ENCODE measurements around the gene WDR86. TPM values are rescaled to one million over a fixed set of nuclear protein-coding genes. Genes with fewer than 3 reads are reported as not detected.

WDR86 gene
- total RNA-seq, 2 experiments from 2014 or later: 2.1 to 4.0 TPM

DNA sequence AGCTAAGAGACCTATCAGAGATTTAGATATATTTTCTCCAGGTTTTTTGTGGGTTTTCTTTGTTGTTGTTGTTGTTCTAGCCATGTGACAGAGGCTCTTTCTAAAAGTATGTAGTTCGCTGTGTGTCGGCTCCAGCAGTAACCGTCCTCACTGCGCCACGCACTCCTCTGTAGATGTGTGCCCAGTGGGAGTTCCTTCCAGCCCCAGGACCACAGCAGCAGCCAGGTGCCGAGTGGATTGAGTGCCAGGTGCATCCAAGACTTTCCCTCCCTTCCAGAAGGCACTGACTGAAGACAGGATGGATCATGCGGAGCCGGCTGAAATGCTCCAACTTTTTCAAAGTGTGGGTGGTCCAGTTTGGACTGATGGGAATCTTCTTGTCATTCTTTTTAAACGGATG, 31.8 kb downstream of the WDR86 start:
- POLR2A ChIA-PET: no interaction called here
- no peak for ATAC-seq (ENCODE audit: low read depth)
- Mint-ChIP-seq H3K4me3 (no peak overlapping the region), H3K9me3 (no peaks in the 10 kb centered on the region), H3K27me3 (peaks cover 12% of the 10 kb centered on the region), H3K36me3 (peaks cover 1% of the 10 kb centered on the region), H3K4me1 (peaks cover 10% of the 10 kb centered on the region), H3K27ac (no peak overlapping the region)
- no peak for DNase-seq

DNA sequence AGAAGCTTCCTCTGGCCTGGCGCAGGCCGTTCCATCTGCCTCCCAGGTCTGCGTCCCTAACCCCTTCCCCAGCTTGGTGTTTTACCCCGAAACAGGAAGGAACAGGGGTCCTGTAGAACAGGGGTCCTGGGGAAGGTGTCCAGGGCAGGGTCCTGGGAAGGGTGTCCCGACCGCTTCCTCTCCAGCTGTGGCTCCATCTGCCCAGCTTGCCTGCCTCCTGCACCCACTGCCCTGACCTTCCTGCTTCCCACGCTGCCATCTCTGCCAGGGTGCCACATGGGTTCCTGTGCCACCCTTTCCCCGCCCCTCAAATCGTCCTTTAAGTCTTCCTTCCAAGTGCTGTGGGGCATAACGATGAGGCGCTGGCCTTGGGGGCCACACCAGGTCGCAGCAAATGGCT, 32.4 kb downstream of the WDR86 start:
- ATAC-seq (ENCODE audit: low read depth): no peak
- Mint-ChIP-seq H3K27ac (no peak overlapping the region), H3K9me3 (no peaks in the 10 kb centered on the region), H3K4me3 (no peak overlapping the region), H3K36me3 (peaks cover 1% of the 10 kb centered on the region), H3K27me3 (peaks cover 6% of the 10 kb centered on the region), H3K4me1 (peaks cover 8% of the 10 kb centered on the region)
- POLR2A ChIA-PET: no interaction called here
- DNase-seq: no peak

DNA sequence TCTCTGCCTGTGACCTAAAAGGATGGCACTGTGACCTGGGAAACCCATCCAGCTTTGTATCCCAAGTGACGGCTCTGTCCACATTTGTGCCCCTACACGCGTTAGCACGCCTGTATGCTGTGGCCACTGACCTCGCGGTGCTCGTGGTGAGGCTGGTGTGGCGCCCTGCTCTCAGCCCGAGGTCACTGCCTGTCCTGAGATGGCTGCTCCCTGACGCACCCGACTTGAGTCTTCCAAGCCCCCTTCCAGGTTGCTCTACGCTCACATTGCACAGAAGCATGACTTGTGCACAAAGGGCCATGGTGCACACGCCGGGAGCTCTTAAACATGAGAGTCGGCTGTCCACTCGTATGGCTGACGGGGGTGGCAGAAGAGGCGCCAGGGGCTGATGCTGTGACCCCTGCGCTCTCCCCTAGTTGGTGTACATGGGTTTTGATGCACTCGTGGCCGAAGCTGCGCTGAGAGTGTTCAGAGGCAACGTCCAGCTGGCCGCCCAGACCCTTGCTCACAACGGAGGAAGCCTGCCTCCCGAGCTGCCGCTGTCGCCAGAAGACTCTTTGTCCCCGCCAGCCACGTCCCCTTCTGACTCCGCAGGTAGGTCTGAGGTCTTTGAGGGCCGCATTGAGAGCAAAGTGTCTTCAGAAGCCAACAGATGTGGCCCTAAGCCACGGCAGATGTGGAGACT, 33.5 kb downstream of the WDR86 start:
- H3K27ac Mint-ChIP-seq: no peak overlapping the region

DNA sequence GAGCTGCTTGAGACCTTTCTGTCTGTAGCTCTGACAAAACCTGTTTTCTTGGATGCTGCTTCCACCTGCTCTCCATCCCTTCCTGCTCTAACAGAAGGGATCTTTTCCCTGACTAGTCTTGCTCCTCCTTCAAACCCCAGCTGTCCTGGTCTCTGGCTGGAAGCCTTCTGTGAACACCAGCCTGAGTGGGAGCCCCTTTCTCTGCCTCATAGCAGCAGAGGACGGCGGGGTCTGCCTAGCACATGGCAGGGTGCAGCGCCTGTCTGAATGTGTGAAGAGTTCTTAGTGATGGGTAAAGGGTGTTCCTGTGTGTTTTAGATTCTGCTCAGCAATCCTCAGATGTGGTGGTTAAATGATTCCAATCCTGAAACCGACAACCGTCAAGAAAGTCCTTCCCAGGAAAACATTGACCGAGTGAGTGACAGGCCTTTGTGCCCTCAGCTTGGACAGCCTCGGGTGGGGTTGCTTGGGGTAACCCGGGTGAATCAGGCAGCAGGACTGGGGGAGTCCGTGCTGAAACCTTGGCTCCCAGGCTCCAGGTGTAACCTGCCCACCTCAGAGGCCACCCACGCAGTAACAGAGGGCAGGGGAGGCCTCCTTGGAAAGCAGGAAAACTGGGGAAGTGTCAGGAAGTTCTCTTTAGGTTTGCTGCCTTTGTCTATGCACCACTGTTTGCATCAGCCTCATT, 34.2 kb downstream of the WDR86 start:
- Mint-ChIP-seq H3K27ac (no peak overlapping the region), H3K4me1 (peaks cover 3% of the 10 kb centered on the region), H3K36me3 (peaks cover 5% of the 10 kb centered on the region), H3K4me3 (no peak overlapping the region), H3K27me3 (no peaks in the 10 kb centered on the region), H3K9me3 (no peaks in the 10 kb centered on the region)
- DNase-seq (no peak), ATAC-seq (ENCODE audit: low read depth) (no peak)
- POLR2A ChIA-PET: no interaction called here

More for the DNA sequence above, 33.5 kb downstream of the WDR86 start:
- no peak for DNase-seq
- Mint-ChIP-seq H3K27me3 (peaks cover 2% of the 10 kb centered on the region), H3K9me3 (no peaks in the 10 kb centered on the region), H3K4me1 (peaks cover 4% of the 10 kb centered on the region), H3K36me3 (peaks cover 1% of the 10 kb centered on the region), H3K4me3 (no peak overlapping the region)
- POLR2A ChIA-PET: interaction anchor here (0.6 kb wide), 1 partner anchor 61 kb away, joined by 3 read pairs; no protein-coding TSS in a partner anchor
- no peak for ATAC-seq (ENCODE audit: low read depth)

DNA sequence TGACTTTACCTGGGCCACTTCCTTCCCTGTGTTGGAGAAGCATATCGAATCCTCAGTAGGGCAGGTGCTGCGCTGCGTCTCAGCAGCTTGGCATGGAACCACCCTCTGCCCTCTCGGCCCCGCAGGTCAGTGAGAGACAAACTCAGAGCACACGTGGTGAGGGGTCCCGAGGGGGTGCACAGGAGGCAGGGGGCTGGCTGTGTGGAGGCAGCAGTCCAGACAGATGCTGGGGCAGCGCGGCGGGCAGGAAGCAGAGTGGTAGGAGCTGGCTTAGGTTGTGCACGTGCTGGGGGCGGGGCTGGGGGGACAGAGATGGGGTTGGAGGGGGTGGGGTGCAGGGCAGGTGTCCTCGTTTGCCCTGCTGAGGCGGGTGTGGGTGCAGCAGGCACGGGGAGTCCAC, 35.1 kb downstream of the WDR86 start:
- H3K27me3 Mint-ChIP-seq: no peaks in the 10 kb centered on the region
- no peak for DNase-seq
- POLR2A ChIA-PET: no interaction called here
- ATAC-seq (ENCODE audit: low read depth): no peak
- no peaks in the 10 kb centered on the region for H3K9me3 Mint-ChIP-seq
- H3K36me3 Mint-ChIP-seq: peaks cover 6% of the 10 kb centered on the region
- H3K4me1 Mint-ChIP-seq: peaks cover 4% of the 10 kb centered on the region
- H3K4me3 Mint-ChIP-seq: no peak overlapping the region
- no peak overlapping the region for H3K27ac Mint-ChIP-seq

DNA sequence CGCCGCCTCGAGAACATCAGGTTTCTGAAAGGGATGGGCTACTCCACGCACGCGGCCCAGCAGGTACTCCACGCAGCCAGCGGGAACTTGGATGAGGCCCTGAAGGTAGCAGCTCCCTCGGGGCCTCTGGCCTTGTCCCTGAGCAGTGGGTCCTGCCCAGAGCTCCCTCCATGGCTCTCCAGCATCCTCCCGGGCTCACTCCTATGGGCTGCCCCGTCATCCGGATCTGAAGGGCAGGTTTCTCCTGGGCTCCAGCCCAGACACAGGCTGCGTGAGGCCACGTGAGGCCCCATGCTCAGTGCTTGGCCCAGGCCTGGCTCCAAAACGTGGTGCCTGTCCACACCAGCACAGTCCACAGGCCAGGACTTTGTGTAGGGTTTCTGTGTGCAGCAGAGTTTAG, 35.7 kb downstream of the WDR86 start:
- Mint-ChIP-seq H3K27me3 (no peaks in the 10 kb centered on the region), H3K4me3 (no peak overlapping the region), H3K9me3 (no peaks in the 10 kb centered on the region), H3K4me1 (peaks cover 4% of the 10 kb centered on the region), H3K36me3 (peaks cover 8% of the 10 kb centered on the region), H3K27ac (no peak overlapping the region)
- DNase-seq (no peak), ATAC-seq (ENCODE audit: low read depth) (no peak)
- POLR2A ChIA-PET: no interaction called here

DNA sequence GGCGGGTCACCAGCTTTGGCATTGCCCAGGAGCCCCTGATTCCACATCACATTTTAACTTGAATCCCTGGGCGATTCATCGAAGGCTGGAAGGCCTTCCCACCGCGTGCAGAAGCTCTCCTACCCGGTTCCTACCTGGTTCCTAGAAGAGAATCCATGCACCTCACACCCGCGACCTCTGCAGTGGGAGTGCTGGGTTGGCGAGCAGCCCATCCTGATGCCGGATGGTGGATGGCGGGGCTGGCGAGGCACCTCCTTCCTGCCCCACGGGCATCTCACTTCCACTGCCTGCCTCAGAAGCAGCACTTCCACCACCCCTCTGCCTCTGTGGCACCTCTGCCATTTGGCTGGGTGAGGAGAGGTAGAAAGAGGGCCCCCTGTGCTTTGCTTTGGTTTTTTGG, 36.2 kb downstream of the WDR86 start:
- ATAC-seq (ENCODE audit: low read depth) (no peak), DNase-seq (no peak)
- POLR2A ChIA-PET: no interaction called here
- no peak overlapping the region for H3K27ac Mint-ChIP-seq
- no peaks in the 10 kb centered on the region for H3K27me3 Mint-ChIP-seq
- no peaks in the 10 kb centered on the region for H3K9me3 Mint-ChIP-seq
- H3K36me3 Mint-ChIP-seq: peaks cover 10% of the 10 kb centered on the region
- H3K4me1 Mint-ChIP-seq: peaks cover 4% of the 10 kb centered on the region
- H3K4me3 Mint-ChIP-seq: no peak overlapping the region

DNA sequence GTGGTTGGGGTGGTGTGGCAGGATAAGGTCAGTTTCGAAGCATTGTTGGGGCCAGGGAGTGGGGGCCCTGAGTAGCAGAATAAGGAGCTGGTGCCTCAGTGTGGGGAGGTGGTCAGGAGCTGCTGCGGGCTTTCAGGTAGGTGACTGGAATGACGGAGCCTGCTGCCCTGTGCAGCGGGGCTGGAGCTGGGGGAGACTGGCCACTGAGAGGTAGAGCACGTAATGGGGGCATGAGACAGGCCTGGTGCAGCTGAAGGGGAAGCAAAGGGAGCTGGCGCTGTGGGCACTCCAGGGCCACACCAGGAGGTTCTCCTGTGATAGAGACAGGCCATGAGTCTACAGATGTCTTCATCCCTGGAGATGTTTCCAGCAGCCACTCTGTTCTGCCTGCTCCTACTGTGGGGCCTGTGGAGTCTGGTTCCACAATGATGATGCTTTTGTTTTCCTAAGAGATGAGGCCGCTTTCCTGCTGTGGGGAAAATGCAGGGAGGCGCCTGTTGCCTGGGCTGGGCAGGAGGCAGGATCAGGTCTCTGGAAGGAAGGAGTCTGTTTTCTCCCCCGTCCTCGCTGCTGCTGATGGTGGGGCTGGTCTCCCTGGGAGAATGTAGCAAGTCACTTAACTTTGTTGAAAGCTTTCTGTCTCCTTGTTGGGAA, 37.1 kb downstream of the WDR86 start:
- POLR2A ChIA-PET: no interaction called here
- peaks cover 10% of the 10 kb centered on the region for H3K4me1 Mint-ChIP-seq
- no peak for ATAC-seq (ENCODE audit: low read depth)
- H3K36me3 Mint-ChIP-seq: peaks cover 17% of the 10 kb centered on the region
- peak overlapping the region; percentile 51 for H3K27ac Mint-ChIP-seq
- no peak for DNase-seq
- no peak overlapping the region for H3K4me3 Mint-ChIP-seq
- no peaks in the 10 kb centered on the region for H3K27me3 Mint-ChIP-seq
- H3K9me3 Mint-ChIP-seq: no peaks in the 10 kb centered on the region

DNA sequence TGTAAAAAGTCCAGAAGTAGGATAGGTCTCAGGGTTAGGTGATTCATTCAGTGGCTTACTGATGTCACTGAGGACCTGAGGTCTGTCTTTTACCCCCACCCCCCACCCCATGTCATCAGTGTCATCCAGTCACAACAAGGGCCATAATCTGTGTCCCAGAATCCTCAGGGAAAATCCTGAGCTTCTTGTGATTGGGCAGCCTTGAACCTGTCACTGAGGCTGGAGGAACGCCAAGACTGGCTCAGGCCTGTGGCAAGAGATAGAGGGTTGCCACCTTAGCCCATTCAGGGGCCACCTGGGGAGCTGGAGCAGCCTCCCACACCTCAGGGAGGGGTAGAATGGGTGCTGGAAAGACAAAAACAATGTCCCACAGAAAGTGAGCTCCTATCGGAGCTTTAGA, 38.6 kb downstream of the WDR86 start:
- POLR2A ChIA-PET: no interaction called here

DNA sequence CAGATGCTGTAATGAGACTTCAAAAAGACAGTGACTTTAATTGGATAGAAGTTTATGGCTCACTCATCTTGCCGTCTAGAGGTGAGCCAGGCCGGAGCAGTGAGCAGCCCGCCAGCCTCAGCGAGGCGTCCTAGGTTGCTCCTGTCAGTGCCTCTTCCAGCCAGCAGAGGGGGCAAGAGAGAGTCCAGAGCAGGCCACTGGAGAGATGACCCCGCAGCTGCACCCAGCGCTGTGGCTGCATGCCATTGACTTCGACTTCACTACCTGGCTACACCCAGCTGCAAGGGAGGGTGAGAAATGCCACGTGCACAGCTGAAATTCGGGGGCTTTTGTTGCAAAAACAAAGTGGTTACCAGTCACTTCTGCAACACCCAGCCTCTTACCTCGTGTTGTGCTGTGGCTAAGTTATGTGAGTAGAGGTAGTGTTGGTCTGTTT, 41.7 kb downstream of the WDR86 start:
- H3K4me1 Mint-ChIP-seq: peaks cover 20% of the 10 kb centered on the region
- H3K4me3 Mint-ChIP-seq: no peak overlapping the region
- POLR2A ChIA-PET: interaction anchor here (0.7 to 1.2 kb wide), 4 partner anchors 61 to 264 kb away, joined by 3 to 7 read pairs (median 3); no protein-coding TSS in a partner anchor
- DNase-seq (peak; percentile 77), ATAC-seq (ENCODE audit: low read depth) (peak; percentile 99)
- no peak overlapping the region for H3K27ac Mint-ChIP-seq
- peaks cover 27% of the 10 kb centered on the region for H3K36me3 Mint-ChIP-seq
- H3K9me3 Mint-ChIP-seq: no peaks in the 10 kb centered on the region
- no peaks in the 10 kb centered on the region for H3K27me3 Mint-ChIP-seq

More for the DNA sequence above, 38.6 kb downstream of the WDR86 start:
- peaks cover 20% of the 10 kb centered on the region for H3K36me3 Mint-ChIP-seq
- no peak overlapping the region for H3K4me3 Mint-ChIP-seq
- peaks cover 10% of the 10 kb centered on the region for H3K4me1 Mint-ChIP-seq
- DNase-seq: no peak
- H3K27me3 Mint-ChIP-seq: no peaks in the 10 kb centered on the region
- no peaks in the 10 kb centered on the region for H3K9me3 Mint-ChIP-seq
- no peak for ATAC-seq (ENCODE audit: low read depth)
- no peak overlapping the region for H3K27ac Mint-ChIP-seq

DNA sequence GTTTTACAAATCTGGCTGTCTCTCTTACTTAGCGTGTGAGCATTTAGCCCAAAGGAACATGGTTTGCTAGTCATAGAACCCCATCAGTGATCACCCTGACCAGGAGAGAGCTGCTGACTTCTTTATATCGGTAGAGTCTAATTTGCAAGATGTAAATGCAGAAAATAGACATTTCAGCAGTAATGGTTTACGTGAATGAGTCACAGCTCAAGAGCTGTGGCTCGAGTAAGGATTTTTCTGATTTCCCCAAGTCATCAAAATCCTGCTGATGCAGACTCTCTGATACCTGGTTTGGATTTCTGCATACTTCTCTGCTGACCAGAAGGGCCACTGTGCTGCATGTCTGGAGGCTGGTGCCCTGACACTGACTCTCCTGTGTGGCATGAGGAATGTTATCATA, 42.6 kb downstream of the WDR86 start:
- DNase-seq: no peak
- Mint-ChIP-seq H3K27ac (no peak overlapping the region), H3K27me3 (no peaks in the 10 kb centered on the region), H3K4me1 (peaks cover 20% of the 10 kb centered on the region), H3K36me3 (peaks cover 35% of the 10 kb centered on the region), H3K9me3 (no peaks in the 10 kb centered on the region), H3K4me3 (no peak overlapping the region)
- ATAC-seq (ENCODE audit: low read depth): no peak
- POLR2A ChIA-PET: interaction anchor here (0.9 kb wide), 1 partner anchor 80 kb away, joined by 4 read pairs; no protein-coding TSS in a partner anchor

DNA sequence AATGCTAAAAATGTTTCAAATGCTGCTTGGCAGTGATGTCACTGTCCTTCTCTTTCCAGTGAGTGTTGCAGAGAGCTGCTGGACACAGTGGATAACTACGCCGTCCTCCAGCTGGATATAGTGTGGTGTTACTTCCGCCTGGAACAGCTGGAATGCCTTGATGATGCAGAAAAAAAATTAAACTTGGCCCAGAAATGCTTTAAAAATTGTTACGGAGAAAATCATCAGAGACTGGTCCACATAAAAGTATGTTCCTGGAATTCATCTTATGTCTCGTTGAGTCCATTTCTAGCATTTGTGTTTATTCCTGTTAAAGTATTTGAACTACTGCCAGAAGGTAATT, 43.0 kb downstream of the WDR86 start:
- DNase-seq (no peak), ATAC-seq (ENCODE audit: low read depth) (no peak)
- Mint-ChIP-seq H3K4me1 (peaks cover 20% of the 10 kb centered on the region), H3K4me3 (no peak overlapping the region), H3K27me3 (no peaks in the 10 kb centered on the region), H3K9me3 (no peaks in the 10 kb centered on the region), H3K27ac (no peak overlapping the region), H3K36me3 (peaks cover 37% of the 10 kb centered on the region)
- POLR2A ChIA-PET: interaction anchor here (0.9 kb wide), 1 partner anchor 81 kb away, joined by 4 read pairs; no protein-coding TSS in a partner anchor

DNA sequence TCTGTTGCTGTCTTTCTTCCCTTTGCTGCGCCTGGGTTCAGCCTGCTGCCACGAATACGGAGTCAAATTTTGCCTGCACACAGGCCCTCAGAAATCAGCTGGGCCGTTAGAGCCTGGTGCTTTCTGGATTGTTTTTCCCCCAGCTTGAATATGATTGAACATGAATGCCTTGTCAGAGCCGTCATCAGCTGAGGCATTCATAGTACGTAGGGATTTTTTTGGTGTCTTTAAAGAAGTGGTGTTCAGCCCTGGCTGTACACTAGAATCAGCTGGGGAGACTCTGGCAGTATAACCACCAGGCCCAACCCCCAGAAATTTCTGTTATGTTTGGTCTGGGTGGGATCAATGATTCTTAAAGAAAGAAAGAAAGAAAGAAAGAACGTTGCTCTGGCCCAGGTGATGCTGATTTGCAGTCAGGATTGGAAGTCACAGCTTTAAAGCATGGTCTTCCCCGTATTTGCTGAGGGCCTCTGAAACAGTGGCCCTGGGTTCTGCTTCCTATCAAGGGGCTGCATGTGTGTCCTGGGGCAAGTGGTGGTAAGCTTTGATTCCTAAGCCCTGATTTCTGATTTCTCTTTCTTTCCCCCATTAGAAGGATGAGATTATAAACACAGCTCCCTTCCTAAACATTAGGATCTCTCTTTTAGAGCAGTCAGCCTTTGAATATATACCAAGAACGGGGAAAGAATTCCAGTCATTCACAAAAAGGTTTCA, 43.5 kb downstream of the WDR86 start:
- Mint-ChIP-seq H3K4me1 (peaks cover 20% of the 10 kb centered on the region), H3K4me3 (no peak overlapping the region), H3K27me3 (no peaks in the 10 kb centered on the region), H3K27ac (no peak overlapping the region), H3K36me3 (peaks cover 38% of the 10 kb centered on the region), H3K9me3 (no peaks in the 10 kb centered on the region)
- POLR2A ChIA-PET: interaction anchor here (0.6 to 0.9 kb wide), 2 partner anchors 81 to 145 kb away, joined by 3 to 4 read pairs; no protein-coding TSS in a partner anchor
- DNase-seq (no peak), ATAC-seq (ENCODE audit: low read depth) (no peak)

All from activated naive CD8-positive, alpha-beta T cell treated with anti-CD3 and anti-CD28 coated beads, Interleukin-2, amount 10 ng/mL, durations not matched to agents 7 days and 5 days (primary cell).